Fibroblast of lung (primary cell): ENCODE results near the gene NUP160. TPM values are rescaled to one million over a fixed set of nuclear protein-coding genes. Genes with fewer than 3 reads are reported as not detected.
"Not testable (repeated sequence)": the region's sequence is repeated elsewhere in the genome, so short reads cannot be mapped to it uniquely, and the experiment has no call there.

Experiments
- DNase-seq, 2 donors: peaks; one replicate each; pipeline versions ENCODE4 v3.0.0 to v3.0.0-alpha.2; 2010; ENCODE audit warnings: low read depth in 2 of 2
- H2AFZ ChIP-seq: 2 replicates; pipeline ENCODE4 v1.5.1; 2012; ENCODE audit warnings: low read length, control low read depth, inconsistent platforms
- H3K27ac ChIP-seq: 2 replicates; pipeline ENCODE4 v1.5.1; 2011; ENCODE audit warnings: low read length, control low read depth; ENCODE audit not compliant: insufficient read depth
- H3K27me3 ChIP-seq: 2 replicates; pipeline ENCODE4 v1.5.1; 2011; ENCODE audit warnings: mild to moderate bottlenecking, low read length; ENCODE audit not compliant: control insufficient read depth, insufficient read depth
- H3K36me3 ChIP-seq: 2 replicates; pipeline ENCODE4 v1.5.1; 2011; ENCODE audit warnings: low read length; ENCODE audit not compliant: control insufficient read depth, insufficient read depth
- H3K4me1 ChIP-seq: 2 replicates; pipeline ENCODE4 v1.5.1; 2011; ENCODE audit warnings: low read length; ENCODE audit not compliant: control insufficient read depth, insufficient read depth; ENCODE audit errors: extremely low read depth
- H3K4me2 ChIP-seq: 2 replicates; pipeline ENCODE4 v1.5.1; 2011; ENCODE audit warnings: low read length, control low read depth; ENCODE audit not compliant: insufficient read depth; ENCODE audit errors: extremely low read depth
- H3K4me3 ChIP-seq, 4 experiments: fragments of 200-600 bp in 1 of 4; sonication (generic) in 1 of 4; replicated peaks in 1 of 4; 2 replicates each; pipeline ENCODE4 v1.5.1; 2011 to 2016; ENCODE audit warnings: low read length in 4 of 4, low read depth in 3 of 4, mild to moderate bottlenecking in 3 of 4, control low read depth in 2 of 4, inconsistent platforms in 1 of 4, mixed read lengths in 1 of 4; ENCODE audit not compliant: insufficient read depth in 1 of 4; ENCODE audit errors: control extremely low read depth in 1 of 4
- H3K79me2 ChIP-seq: 2 replicates; pipeline ENCODE4 v1.5.1; 2012; ENCODE audit warnings: mild to moderate bottlenecking, low read length, inconsistent platforms; ENCODE audit not compliant: control insufficient read depth, insufficient read depth
- H3K9ac ChIP-seq: 2 replicates; pipeline ENCODE4 v1.5.1; 2011; ENCODE audit warnings: mild to moderate bottlenecking, low read length, control low read depth; ENCODE audit not compliant: insufficient read depth
- H3K9me3 ChIP-seq: 2 replicates; pipeline ENCODE4 v1.5.1; 2012; ENCODE audit warnings: low read depth, low read length; ENCODE audit not compliant: control insufficient read depth, insufficient read depth
- H4K20me1 ChIP-seq: 2 replicates; pipeline ENCODE4 v1.5.1; 2011; ENCODE audit warnings: low read length; ENCODE audit not compliant: control insufficient read depth, insufficient read depth; ENCODE audit errors: extremely low read depth
- EZH2 ChIP-seq: IDR thresholded peaks from 2 replicates; pipeline ENCODE4 v1.5.1; 2012; ENCODE audit warnings: low read length, control low read depth, mild to moderate bottlenecking; ENCODE audit errors: missing control alignments
- polyA plus RNA-seq, 2 donors: library from polyadenylated mRNA; depleted of rRNA in 1 of 2; stranded (reverse) in 1 of 2; unstranded in 1 of 2; fragments of >200 nt; gene quantifications; 2 replicates each; pipeline ENCODE4 v1.2.1, GENCODE V29; 2011 to 2012; ENCODE audit warnings: missing spikeins in 1 of 2
- total RNA-seq: library from RNA; depleted of rRNA; stranded (reverse); fragments of >200 nt; gene quantifications from 2 replicates; pipeline ENCODE4 v1.2.1, GENCODE V29; 2014
- TF ChIP-seq, protein P1 (sequence below), 2 donors: IDR thresholded peaks in 1 of 2; conservative IDR thresholded peaks in 1 of 2; 1 replicate in 1 of 2; 2 replicates in 1 of 2; pipeline ENCODE4 v1.5.1; 2011 to 2012; ENCODE audit warnings: low read length in 2 of 2, control low read depth in 1 of 2, inconsistent platforms in 1 of 2, low read depth in 1 of 2, mild to moderate bottlenecking in 1 of 2

The NUP160 gene
- total and polyA plus RNA-seq, 2 donors (not counting 1 experiment from before 2014, with no cell fraction given), result 25.8 to 25.9 TPM

- Histone ChIP-seq H4K20me1 (no peaks in the 10 kb centered on the region), H3K4me2 (no peak overlapping the region), H2AFZ (no peak overlapping the region), H3K4me1 (peaks cover 4% of the 10 kb centered on the region), H3K27me3 (no peaks in the 10 kb centered on the region), H3K9ac (no peak overlapping the region), H3K79me2 (no peaks in the 10 kb centered on the region), H3K36me3 (no peaks in the 10 kb centered on the region), H3K4me3 (no peak overlapping the region), H3K9me3 (no peaks in the 10 kb centered on the region), H3K27ac (no peak overlapping the region)
- TF ChIP-seq EZH2, result no peak
- TF ChIP-seq, protein P1, sequence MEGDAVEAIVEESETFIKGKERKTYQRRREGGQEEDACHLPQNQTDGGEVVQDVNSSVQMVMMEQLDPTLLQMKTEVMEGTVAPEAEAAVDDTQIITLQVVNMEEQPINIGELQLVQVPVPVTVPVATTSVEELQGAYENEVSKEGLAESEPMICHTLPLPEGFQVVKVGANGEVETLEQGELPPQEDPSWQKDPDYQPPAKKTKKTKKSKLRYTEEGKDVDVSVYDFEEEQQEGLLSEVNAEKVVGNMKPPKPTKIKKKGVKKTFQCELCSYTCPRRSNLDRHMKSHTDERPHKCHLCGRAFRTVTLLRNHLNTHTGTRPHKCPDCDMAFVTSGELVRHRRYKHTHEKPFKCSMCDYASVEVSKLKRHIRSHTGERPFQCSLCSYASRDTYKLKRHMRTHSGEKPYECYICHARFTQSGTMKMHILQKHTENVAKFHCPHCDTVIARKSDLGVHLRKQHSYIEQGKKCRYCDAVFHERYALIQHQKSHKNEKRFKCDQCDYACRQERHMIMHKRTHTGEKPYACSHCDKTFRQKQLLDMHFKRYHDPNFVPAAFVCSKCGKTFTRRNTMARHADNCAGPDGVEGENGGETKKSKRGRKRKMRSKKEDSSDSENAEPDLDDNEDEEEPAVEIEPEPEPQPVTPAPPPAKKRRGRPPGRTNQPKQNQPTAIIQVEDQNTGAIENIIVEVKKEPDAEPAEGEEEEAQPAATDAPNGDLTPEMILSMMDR (conservative IDR thresholded peaks at IDR 0.05 in 1 of 2, IDR thresholded peaks at IDR 0.05 in 1 of 2; ENCODE audit: low read depth in 1 of 2, low read length in 2 of 2), result no peak
- no peak for DNase-seq
These were observed 22.3 kb upstream of the NUP160 start for GRCh38 chr11:47870404-47870803.

DNA sequence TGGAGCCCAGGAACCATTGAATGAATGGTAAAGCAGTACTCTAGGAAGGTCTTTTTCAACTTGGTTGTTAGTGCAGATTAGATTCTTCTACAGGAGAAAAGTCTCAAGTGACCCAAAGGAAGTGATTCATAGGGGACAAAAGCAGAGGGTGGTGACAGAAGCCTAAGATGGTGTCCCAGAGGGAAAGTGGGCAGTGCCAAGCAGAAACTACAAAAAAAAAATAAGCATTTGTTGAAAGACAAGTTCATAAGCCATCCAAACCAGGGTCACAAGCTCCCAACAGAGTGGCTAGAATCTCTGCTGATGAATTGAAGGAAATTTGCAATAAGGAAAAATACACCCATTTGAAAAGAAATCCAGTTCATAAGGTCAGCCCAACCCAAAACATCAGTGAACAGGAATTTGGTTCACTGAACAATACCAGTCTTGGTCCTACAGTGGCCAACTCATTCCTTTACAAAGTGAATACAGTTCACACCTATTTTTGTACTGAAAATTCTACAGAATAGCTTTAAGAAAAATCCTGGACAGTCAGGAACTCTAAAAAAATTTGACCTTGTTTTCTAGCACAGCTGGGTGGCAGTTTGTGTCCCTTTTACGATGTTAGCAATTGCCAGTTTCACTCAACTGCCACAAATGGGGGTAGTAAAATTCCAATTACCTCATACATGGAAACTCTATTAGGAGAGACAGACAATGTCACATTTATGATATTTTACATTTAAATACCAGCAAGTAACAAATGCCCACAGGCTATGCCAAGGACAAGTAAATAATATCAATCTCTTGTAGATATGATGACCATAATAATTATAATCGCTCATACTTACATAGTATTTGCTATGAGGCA lies 21.6 kb upstream of the NUP160 start:
- Histone ChIP-seq H3K27ac (no peak overlapping the region), H3K4me1 (peaks cover 4% of the 10 kb centered on the region), H3K27me3 (no peaks in the 10 kb centered on the region), H3K36me3 (no peaks in the 10 kb centered on the region), H2AFZ (no peak overlapping the region), H3K4me3 (no peak overlapping the region), H3K79me2 (no peaks in the 10 kb centered on the region), H3K4me2 (no peak overlapping the region), H3K9ac (no peak overlapping the region), H4K20me1 (no peaks in the 10 kb centered on the region), H3K9me3 (no peaks in the 10 kb centered on the region)
- TF ChIP-seq, protein P1 (conservative IDR thresholded peaks at IDR 0.05 in 1 of 2, IDR thresholded peaks at IDR 0.05 in 1 of 2; ENCODE audit: low read depth in 1 of 2, low read length in 2 of 2), result no peak
- DNase-seq, result peak in 1 of 2 donors; percentile 29

GRCh38 chr11:47867823-47868222 lies 19.7 kb upstream of the NUP160 start:
- Histone ChIP-seq H3K9me3 (no peaks in the 10 kb centered on the region), H3K79me2 (no peaks in the 10 kb centered on the region), H3K4me3 (no peak overlapping the region), H3K27me3 (no peaks in the 10 kb centered on the region), H3K27ac (no peak overlapping the region), H3K9ac (no peak overlapping the region), H3K4me1 (peaks cover 13% of the 10 kb centered on the region), H3K4me2 (no peak overlapping the region), H4K20me1 (no peaks in the 10 kb centered on the region), H3K36me3 (no peaks in the 10 kb centered on the region), H2AFZ (no peak overlapping the region)
- TF ChIP-seq EZH2, result no peak
- TF ChIP-seq, protein P1 (conservative IDR thresholded peaks at IDR 0.05 in 1 of 2, IDR thresholded peaks at IDR 0.05 in 1 of 2; ENCODE audit: low read depth in 1 of 2, low read length in 2 of 2), result no peak
- peak in 1 of 2 donors; percentile 50 for DNase-seq

DNA sequence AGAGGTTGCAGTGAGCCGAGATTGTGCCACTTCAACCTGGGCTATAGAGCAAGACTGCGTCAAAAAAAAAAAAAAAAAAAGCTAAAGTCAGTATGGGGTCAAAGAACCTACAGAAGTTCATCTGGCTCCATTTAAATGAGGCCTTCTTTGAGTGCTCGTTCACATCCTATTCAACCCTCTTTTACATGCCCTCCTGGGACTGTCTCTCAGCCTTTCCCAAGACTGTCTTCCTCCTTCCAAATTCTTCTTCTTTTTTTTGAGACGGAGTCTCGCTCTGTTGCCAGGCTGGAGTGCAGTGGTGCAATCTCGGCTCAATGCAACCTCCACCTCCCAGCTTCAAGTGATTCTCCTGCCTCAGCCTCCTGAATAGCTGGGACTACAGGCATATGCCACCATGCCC lies 18.7 kb upstream of the NUP160 start:
- not testable (repeated sequence) for H3K27ac ChIP-seq, H3K4me2 ChIP-seq, H3K4me3 ChIP-seq, H3K36me3 ChIP-seq, H3K79me2 ChIP-seq, H3K9me3 ChIP-seq, H3K9ac ChIP-seq, H4K20me1 ChIP-seq, H3K27me3 ChIP-seq, DNase-seq, H2AFZ ChIP-seq
- peaks cover 13% of the 10 kb centered on the region for H3K4me1 ChIP-seq
